Measurements from ENCODE around the gene PPP1R37.

DNA sequence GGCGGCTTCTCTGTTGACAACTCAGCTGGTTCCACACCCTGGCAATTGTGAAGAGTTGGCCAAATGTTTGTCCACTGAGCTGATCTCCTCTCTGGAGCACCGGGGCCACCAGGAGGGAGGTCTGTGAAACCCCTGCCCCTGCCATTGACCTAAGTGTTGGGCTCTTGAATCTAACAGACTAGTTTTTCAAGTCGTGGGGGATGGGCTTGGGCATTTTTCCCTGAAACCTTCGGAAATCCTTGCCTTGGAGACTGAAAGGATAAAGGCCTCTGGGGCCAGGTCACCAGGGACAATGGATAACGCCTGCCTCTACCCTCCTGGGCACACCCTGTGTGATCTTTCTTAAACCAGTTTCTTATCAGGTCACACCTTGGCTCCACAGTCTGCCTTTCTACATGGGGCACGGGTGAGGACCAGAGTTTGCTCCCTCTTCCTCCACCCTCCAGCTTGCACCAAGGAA, 13.0 kb upstream of the PPP1R37 start:
- no peak for TF ChIP-seq TOX (CRISPR knock-in tag; IDR thresholded peaks at IDR 0.05; ENCODE audit: borderline replicate concordance)
- no peak for TF ChIP-seq ZFP3 (CRISPR knock-in tag; IDR thresholded peaks at IDR 0.05)
- TF ChIP-seq, protein P1, sequence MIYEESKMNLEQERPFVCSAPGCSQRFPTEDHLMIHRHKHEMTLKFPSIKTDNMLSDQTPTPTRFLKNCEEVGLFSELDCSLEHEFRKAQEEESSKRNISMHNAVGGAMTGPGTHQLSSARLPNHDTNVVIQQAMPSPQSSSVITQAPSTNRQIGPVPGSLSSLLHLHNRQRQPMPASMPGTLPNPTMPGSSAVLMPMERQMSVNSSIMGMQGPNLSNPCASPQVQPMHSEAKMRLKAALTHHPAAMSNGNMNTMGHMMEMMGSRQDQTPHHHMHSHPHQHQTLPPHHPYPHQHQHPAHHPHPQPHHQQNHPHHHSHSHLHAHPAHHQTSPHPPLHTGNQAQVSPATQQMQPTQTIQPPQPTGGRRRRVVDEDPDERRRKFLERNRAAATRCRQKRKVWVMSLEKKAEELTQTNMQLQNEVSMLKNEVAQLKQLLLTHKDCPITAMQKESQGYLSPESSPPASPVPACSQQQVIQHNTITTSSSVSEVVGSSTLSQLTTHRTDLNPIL (CRISPR knock-in tag; IDR thresholded peaks at IDR 0.05; ENCODE audit: low read depth) = no peak
- TF ChIP-seq PATZ1 (CRISPR knock-in tag; IDR thresholded peaks at IDR 0.05; ENCODE audit: borderline replicate concordance) = no peak
- TF ChIP-seq OSR1 (CRISPR knock-in tag; IDR thresholded peaks at IDR 0.05) = no peak
- no peak for TF ChIP-seq ZNF70 (CRISPR knock-in tag; IDR thresholded peaks at IDR 0.05)
- TF ChIP-seq TCF4 (CRISPR knock-in tag; IDR thresholded peaks at IDR 0.05; ENCODE audit: borderline replicate concordance) = no peak
- no peak for TF ChIP-seq ZNF565 (CRISPR knock-in tag; conservative IDR thresholded peaks at IDR 0.05; ENCODE audit: low read depth)
- no peak for TF ChIP-seq RARB (CRISPR knock-in tag; IDR thresholded peaks at IDR 0.05)
